ENCODE measurements around the gene GRIPAP1. TPM values are rescaled to one million over a fixed set of nuclear protein-coding genes. Genes with fewer than 3 reads are reported as not detected.

GRIPAP1 gene
- total RNA-seq, 3 donors from 2014 or later (not counting 1 experiment from before 2014, with no cell fraction given), result 120 to 141 (median 131) TPM

GRCh38 chrX:48966796-48967579 lies 35.1 kb downstream of the GRIPAP1 start:
- Histone ChIP-seq H3K9me3 (ENCODE audit: control insufficient read depth, insufficient read depth, low read length) (no peaks in the 10 kb centered on the region), H3K27ac (ENCODE audit: low read length) (no peak overlapping the region), H3K4me3 (ENCODE audit: low read length) (no peak overlapping the region), H3K36me3 (ENCODE audit: control insufficient read depth, insufficient read depth, low read length) (no peaks in the 10 kb centered on the region), H3K4me1 (ENCODE audit: control insufficient read depth, insufficient read depth, low read length) (peaks cover 10% of the 10 kb centered on the region), H3K27me3 (ENCODE audit: control insufficient read depth, insufficient read depth, low read length) (no peaks in the 10 kb centered on the region)
- no peaks in the 10 kb centered on the region for H3K36me3 Mint-ChIP-seq
- DNase-seq (no peak), ATAC-seq (no peak)
- WGBS (ENCODE audit: insufficient coverage), result 96% methylated on average over 14 of the region's 15 CpGs
- peaks cover 0 to 6% of the 10 kb centered on the region in 2 donors for H3K27me3 Mint-ChIP-seq (ENCODE audit: low read depth in 2 of 2)
- H3K9me3 Mint-ChIP-seq, result no peaks in the 10 kb centered on the region
- no peak overlapping the region for H3K27ac Mint-ChIP-seq
- intact Hi-C loops (cut with micrococcal nuclease), result no loop called here
- no peak for TF ChIP-seq CTCF (IDR thresholded peaks at IDR 0.05)
- peaks cover 0 to 17% of the 10 kb centered on the region in 2 donors for H3K4me1 Mint-ChIP-seq
- H3K4me3 Mint-ChIP-seq, result no peak overlapping the region

DNA sequence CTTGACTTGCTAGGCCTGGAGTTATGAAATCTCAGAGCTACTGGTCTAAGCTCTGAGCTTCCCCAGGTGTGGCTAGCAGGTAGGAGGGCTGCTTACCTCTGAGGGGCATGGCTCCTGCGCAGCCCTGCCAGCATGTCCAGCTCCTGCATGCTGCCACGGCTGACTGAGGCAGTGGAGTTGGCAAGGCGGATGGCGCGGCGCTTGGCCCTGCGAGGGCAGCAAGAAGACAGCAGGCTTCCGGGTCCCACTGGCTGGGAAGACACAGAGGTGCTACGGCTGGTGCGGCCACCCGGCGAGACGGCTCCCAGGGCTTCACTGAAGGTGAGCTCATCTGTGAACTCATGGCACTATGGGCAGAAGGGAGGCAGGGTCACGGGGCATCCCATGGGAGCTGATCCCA lies 36.1 kb downstream of the GRIPAP1 start:
- no peaks in the 10 kb centered on the region for H3K9me3 Mint-ChIP-seq
- H3K4me3 Mint-ChIP-seq, result no peak overlapping the region
- peaks cover 6 to 7% of the 10 kb centered on the region in 2 donors for H3K27me3 Mint-ChIP-seq (ENCODE audit: low read depth in 2 of 2)
- no peak overlapping the region for H3K27ac Mint-ChIP-seq
- ATAC-seq, result no peak
- no peaks in the 10 kb centered on the region for H3K27me3 ChIP-seq (ENCODE audit: control insufficient read depth, insufficient read depth, low read length)
- H3K4me1 ChIP-seq (ENCODE audit: control insufficient read depth, insufficient read depth, low read length), result no peaks in the 10 kb centered on the region
- WGBS (ENCODE audit: insufficient coverage), result 97% methylated on average over 14 of the region's 14 CpGs
- no peak for TF ChIP-seq CTCF (IDR thresholded peaks at IDR 0.05)
- DNase-seq, result no peak
- H3K36me3 ChIP-seq (ENCODE audit: control insufficient read depth, insufficient read depth, low read length), result no peaks in the 10 kb centered on the region
- no peak overlapping the region for H3K4me3 ChIP-seq (ENCODE audit: low read length)
- intact Hi-C loops (cut with micrococcal nuclease), result no loop called here
- no peaks in the 10 kb centered on the region for H3K9me3 ChIP-seq (ENCODE audit: control insufficient read depth, insufficient read depth, low read length)
- H3K27ac ChIP-seq (ENCODE audit: low read length), result no peak overlapping the region
- H3K36me3 Mint-ChIP-seq, result no peaks in the 10 kb centered on the region
- H3K4me1 Mint-ChIP-seq, result peaks cover 0 to 7% of the 10 kb centered on the region in 2 donors

DNA sequence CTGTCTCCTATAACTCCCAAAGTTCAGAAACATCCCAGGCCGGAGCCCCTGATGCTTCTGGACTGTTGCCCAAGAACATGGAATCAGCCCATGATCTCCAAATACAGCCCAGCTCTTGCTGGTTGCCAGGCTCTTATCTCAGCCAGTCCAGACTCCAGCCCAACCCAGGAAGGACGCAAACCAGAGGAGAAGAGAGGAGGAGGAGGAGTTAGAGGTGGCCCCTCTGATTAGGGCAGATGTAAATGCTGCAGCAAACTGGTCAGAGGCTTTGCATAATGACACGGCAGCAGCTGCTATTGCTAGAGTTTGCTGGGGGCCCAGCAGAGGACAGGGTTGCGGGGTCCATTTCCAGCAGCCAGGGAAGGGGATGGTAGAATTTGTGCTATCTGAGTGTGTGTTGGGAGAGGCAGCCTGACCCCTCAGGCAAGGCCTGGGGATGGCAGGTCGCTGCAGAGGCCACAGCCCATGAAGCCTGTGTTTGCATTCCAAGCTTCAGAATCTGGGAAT lies 40.4 kb downstream of the GRIPAP1 start:
- no peaks in the 10 kb centered on the region for H3K27me3 ChIP-seq (ENCODE audit: control insufficient read depth, insufficient read depth, low read length)
- Mint-ChIP-seq H3K27ac (no peak overlapping the region), H3K27me3 (ENCODE audit: low read depth in 2 of 2) (peaks cover 0 to 7% of the 10 kb centered on the region in 2 donors), H3K4me3 (no peak overlapping the region), H3K9me3 (no peaks in the 10 kb centered on the region), H3K4me1 (peaks cover 2 to 23% of the 10 kb centered on the region in 2 donors), H3K36me3 (no peaks in the 10 kb centered on the region)
- intact Hi-C loops (cut with micrococcal nuclease), result no loop called here
- H3K36me3 ChIP-seq (ENCODE audit: control insufficient read depth, insufficient read depth, low read length), result no peaks in the 10 kb centered on the region
- H3K9me3 ChIP-seq (ENCODE audit: control insufficient read depth, insufficient read depth, low read length), result no peaks in the 10 kb centered on the region
- no peak for TF ChIP-seq CTCF (IDR thresholded peaks at IDR 0.05)
- no peak overlapping the region for H3K27ac ChIP-seq (ENCODE audit: low read length)
- H3K4me3 ChIP-seq (ENCODE audit: low read length), result no peak overlapping the region
- WGBS (ENCODE audit: insufficient coverage), result 70% methylated on average over 3 of the region's 5 CpGs
- peaks cover 10% of the 10 kb centered on the region for H3K4me1 ChIP-seq (ENCODE audit: control insufficient read depth, insufficient read depth, low read length)
- ATAC-seq, result no peak
- no peak for DNase-seq
